ENCODE results near the gene ATG2A. TPM values are rescaled to one million over a fixed set of nuclear protein-coding genes. Genes with fewer than 3 reads are reported as not detected.

The ATG2A gene
- total RNA-seq, 2 donors from 2014 or later = 30.6 to 32.8 TPM

GRCh38 chr11:64890522-64890939, 26.5 kb downstream of the ATG2A start:
- peak overlapping the region; percentile 88 to 97 for H3K9ac ChIP-seq (ENCODE audit: low read depth in 2 of 2, low read length in 2 of 2)
- DNase-seq = peak; percentile 36
- H3K4me3 ChIP-seq = peak overlapping the region; percentile 68
- no peaks in the 10 kb centered on the region for H3K36me3 ChIP-seq
- H3K9me3 ChIP-seq = no peaks in the 10 kb centered on the region
- peak overlapping the region; percentile 94 for H3K27ac ChIP-seq
- intact Hi-C loops (cut with DNase I) = loop anchor here (5.0 kb wide), 1 partner anchor 103 kb away; no protein-coding TSS in a partner anchor
- no peaks in the 10 kb centered on the region for H3K27me3 ChIP-seq
- TF ChIP-seq, protein P1, sequence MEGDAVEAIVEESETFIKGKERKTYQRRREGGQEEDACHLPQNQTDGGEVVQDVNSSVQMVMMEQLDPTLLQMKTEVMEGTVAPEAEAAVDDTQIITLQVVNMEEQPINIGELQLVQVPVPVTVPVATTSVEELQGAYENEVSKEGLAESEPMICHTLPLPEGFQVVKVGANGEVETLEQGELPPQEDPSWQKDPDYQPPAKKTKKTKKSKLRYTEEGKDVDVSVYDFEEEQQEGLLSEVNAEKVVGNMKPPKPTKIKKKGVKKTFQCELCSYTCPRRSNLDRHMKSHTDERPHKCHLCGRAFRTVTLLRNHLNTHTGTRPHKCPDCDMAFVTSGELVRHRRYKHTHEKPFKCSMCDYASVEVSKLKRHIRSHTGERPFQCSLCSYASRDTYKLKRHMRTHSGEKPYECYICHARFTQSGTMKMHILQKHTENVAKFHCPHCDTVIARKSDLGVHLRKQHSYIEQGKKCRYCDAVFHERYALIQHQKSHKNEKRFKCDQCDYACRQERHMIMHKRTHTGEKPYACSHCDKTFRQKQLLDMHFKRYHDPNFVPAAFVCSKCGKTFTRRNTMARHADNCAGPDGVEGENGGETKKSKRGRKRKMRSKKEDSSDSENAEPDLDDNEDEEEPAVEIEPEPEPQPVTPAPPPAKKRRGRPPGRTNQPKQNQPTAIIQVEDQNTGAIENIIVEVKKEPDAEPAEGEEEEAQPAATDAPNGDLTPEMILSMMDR (IDR thresholded peaks at IDR 0.05) = no peak
- no peaks in the 10 kb centered on the region for H3K4me1 ChIP-seq

DNA sequence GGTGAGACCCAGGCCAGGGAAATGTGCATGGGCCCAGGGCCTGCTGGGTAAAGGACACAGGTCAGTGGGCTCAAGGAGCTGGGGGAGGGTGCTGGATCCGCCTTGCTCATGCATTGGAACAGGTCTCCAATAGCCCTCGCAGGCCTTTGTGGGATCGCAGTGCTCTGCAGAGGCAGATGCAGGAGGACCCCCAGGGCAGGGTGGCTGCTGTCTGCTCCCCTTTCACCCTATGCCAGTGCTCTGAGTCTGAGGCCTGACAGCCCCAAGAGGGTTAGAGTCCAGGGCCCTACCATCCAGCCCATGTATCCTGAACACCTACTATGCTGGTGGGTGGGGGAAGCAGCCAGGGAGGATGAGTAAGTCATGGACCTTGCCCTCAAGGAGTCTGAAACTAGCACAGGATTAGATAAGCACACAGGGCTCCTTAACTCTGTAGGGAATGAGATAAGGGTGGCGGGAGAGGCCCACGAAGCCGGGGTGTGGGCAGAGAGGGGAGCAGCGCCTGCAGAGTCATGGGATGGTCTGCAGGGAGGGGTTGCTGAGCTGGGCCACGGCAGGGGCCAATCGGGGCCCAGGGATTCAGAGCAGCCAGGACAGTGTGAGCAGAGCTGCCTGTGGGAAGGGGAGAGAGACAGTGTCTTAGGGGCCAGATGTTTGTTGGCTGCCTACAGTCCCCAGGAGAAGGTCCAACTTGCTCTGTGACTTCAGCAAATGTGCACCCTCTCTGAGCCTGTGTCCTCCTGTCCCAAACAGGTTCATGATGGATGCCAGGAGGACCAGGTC, 28.1 kb downstream of the ATG2A start:
- intact Hi-C loops (cut with DNase I) = no loop called here
- Histone ChIP-seq H3K4me3 (no peak overlapping the region), H3K36me3 (no peaks in the 10 kb centered on the region), H3K9ac (ENCODE audit: low read depth in 2 of 2, low read length in 2 of 2) (peak overlapping the region in 1 of 2 donors; percentile 87), H3K9me3 (no peaks in the 10 kb centered on the region), H3K27ac (peak overlapping the region; percentile 94), H3K27me3 (no peaks in the 10 kb centered on the region), H3K4me1 (no peaks in the 10 kb centered on the region)
- TF ChIP-seq, protein P1 (IDR thresholded peaks at IDR 0.05) = no peak
- peak; percentile 89 for DNase-seq

GRCh38 chr11:64888406-64888728, 28.6 kb downstream of the ATG2A start:
- TF ChIP-seq, protein P1 (IDR thresholded peaks at IDR 0.05) = no peak
- Histone ChIP-seq H3K27me3 (no peaks in the 10 kb centered on the region), H3K36me3 (no peaks in the 10 kb centered on the region), H3K4me3 (no peak overlapping the region), H3K4me1 (no peaks in the 10 kb centered on the region), H3K27ac (peak overlapping the region; percentile 94), H3K9me3 (no peaks in the 10 kb centered on the region), H3K9ac (ENCODE audit: low read depth in 2 of 2, low read length in 2 of 2) (peak overlapping the region in 1 of 2 donors; percentile 87)
- intact Hi-C loops (cut with DNase I) = no loop called here
- no peak for DNase-seq

DNA sequence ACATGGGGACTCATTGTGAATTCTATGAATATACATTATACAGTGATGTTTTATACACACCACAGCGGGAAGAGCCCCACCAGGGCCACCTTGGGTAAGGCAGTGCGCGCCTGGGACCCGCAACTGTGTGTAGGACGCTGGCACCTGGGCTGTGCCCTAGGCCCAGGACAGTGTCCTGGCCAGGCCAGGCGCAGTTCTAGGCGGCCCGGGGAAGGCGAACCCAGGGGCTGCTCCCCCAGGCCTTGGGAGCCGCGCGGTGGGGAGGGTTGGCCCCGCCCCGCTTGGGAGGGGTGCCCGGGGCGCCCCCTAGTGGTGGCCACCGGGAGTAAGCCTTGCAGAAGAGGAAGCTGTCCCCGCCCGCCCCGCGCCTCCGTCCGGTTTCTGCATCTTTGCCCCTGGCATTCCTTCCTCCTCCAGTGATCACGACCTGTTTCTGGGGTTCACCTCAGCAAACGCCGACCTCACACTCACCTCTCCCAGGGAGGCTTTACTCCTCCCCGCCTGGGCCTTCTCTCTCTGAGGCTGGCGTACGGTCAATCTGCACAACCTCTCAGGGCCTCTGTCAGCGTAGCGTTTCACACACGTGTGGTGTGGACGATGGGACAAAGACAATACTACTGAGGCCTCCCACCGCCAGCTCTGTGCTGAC, 29.1 kb downstream of the ATG2A start:
- TF ChIP-seq, protein P1 (IDR thresholded peaks at IDR 0.05) = peak; percentile 99
- Histone ChIP-seq H3K9ac (ENCODE audit: low read depth in 2 of 2, low read length in 2 of 2) (peak overlapping the region in 1 of 2 donors; percentile 87), H3K36me3 (no peaks in the 10 kb centered on the region), H3K9me3 (no peaks in the 10 kb centered on the region), H3K27ac (peak overlapping the region; percentile 94), H3K4me3 (no peak overlapping the region), H3K27me3 (no peaks in the 10 kb centered on the region), H3K4me1 (no peaks in the 10 kb centered on the region)
- DNase-seq = peak; percentile 92
- intact Hi-C loops (cut with DNase I) = no loop called here

GRCh38 chr11:64887234-64887756, 29.7 kb downstream of the ATG2A start:
- intact Hi-C loops (cut with DNase I) = no loop called here
- Histone ChIP-seq H3K27ac (peak overlapping the region; percentile 94), H3K27me3 (no peaks in the 10 kb centered on the region), H3K9me3 (no peaks in the 10 kb centered on the region), H3K4me1 (no peaks in the 10 kb centered on the region), H3K4me3 (no peak overlapping the region), H3K36me3 (no peaks in the 10 kb centered on the region), H3K9ac (ENCODE audit: low read depth in 2 of 2, low read length in 2 of 2) (peak overlapping the region in 1 of 2 donors; percentile 87)
- no peak for DNase-seq
- TF ChIP-seq, protein P1 (IDR thresholded peaks at IDR 0.05) = no peak
